Measurements from ENCODE around the gene SSNA1. TPM values are rescaled to one million over a fixed set of nuclear protein-coding genes. Genes with fewer than 3 reads are reported as not detected.
"Not testable (repeated sequence)": the region's sequence is repeated elsewhere in the genome, so short reads cannot be mapped to it uniquely, and the experiment has no call there.

SSNA1 gene
- total and polyA plus RNA-seq, 5 donors from 2014 or later, result 54.3 to 150 (median 124) TPM

DNA sequence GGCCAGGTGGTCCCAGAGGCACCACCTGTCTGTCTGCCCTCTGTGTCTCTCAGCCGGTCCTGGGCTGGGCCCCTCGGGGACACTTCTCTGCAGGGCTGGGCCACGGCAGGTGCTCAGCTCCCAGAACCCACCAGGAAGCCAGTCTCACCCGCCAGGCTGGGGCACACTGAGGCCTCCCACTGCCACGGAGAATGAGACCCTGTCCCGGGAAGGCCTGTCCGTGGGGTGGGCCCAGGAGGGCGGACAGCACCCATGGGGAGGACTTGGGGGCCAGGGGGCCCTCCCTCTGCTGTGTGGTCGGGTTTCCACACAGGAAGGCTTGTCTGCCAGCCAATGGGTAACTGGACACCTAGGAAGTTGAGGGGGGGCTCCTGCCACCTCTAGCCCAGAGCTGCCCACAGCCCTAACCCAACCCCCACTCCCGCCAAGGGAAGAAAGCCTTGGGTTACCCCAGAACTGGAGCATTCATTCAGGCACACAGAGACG, 48.5 kb downstream of the SSNA1 start:
- H3K36me3 ChIP-seq (ENCODE audit: control insufficient read depth, insufficient read depth, low read length), result no peaks in the 10 kb centered on the region
- H3K27me3 ChIP-seq (ENCODE audit: control insufficient read depth, insufficient read depth, low read length), result no peaks in the 10 kb centered on the region
- no peak overlapping the region for H3K4me3 ChIP-seq (ENCODE audit: low read depth, low read length)
- no peaks in the 10 kb centered on the region for H3K9me3 ChIP-seq (ENCODE audit: control insufficient read depth in 2 of 2, low read length in 2 of 2)
- no peak overlapping the region for H3K27ac ChIP-seq (ENCODE audit: insufficient read depth, low read length, poor library complexity, severe bottlenecking)
- DNase-seq (no peak), ATAC-seq (ENCODE audit: low read depth in 2 of 2) (no peak)
- Mint-ChIP-seq H3K4me1 (peaks cover 0 to 26% (median 7%) of the 10 kb centered on the region in 4 donors), H3K36me3 (no peaks in the 10 kb centered on the region), H3K9me3 (no peaks in the 10 kb centered on the region), H3K4me3 (peak overlapping the region in 1 of 4 donors; percentile 25), H3K27ac (no peak overlapping the region), H3K27me3 (peaks cover 6% of the 10 kb centered on the region)
- peaks cover 49% of the 10 kb centered on the region for H3K4me1 ChIP-seq (ENCODE audit: control insufficient read depth, insufficient read depth, low read length, poor library complexity, severe bottlenecking)

DNA sequence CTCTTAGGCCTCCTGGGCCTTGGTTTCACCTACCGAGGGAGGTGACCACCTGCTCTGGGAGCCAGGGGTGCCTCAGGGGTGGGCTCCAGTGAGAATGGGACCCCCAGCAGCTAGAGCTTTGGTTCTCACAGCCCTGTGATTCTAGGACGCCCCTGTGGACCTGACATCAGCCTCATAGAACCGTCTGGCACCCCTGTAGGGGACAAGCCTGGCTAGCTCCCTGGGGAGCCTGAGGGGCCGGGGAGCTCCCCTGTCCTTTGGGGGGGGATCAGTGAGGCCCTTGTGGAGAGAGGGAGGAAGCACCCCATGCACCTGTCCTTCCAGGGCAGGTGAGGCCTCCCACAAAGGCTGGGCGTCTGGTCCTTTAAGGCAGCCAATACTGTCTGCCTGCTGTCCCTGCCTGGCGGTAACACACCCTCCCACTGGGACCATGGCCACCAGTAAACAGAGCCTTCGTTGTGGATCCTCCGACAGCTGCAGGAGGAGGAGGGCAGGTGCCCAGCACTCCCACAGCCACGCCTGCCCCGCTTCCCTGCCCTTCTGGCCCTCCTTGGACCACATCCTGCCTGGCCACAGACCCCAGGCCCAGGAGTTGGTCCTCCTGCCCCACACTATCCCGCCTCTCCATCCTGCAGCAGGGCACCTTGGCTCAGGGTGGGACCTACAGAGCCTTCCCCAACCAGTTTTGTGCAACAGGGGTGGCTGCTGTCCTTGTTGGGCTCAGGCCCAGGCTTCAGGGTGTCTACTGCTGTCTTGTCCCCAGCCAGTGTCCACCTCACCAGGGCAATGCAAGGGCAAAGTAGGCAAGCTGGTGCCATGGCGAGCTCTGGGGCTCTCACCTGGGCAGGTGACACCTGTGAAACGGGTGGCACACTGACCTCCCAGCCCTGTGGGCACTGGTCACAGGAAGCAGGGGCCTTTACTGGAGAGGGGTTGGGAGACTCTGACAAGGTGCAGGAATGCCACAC, 49.6 kb downstream of the SSNA1 start:
- H3K4me1 ChIP-seq (ENCODE audit: control insufficient read depth, insufficient read depth, low read length, poor library complexity, severe bottlenecking), result peaks cover 58% of the 10 kb centered on the region
- H3K27ac Mint-ChIP-seq, result no peak overlapping the region
- H3K9me3 Mint-ChIP-seq, result no peaks in the 10 kb centered on the region

DNA sequence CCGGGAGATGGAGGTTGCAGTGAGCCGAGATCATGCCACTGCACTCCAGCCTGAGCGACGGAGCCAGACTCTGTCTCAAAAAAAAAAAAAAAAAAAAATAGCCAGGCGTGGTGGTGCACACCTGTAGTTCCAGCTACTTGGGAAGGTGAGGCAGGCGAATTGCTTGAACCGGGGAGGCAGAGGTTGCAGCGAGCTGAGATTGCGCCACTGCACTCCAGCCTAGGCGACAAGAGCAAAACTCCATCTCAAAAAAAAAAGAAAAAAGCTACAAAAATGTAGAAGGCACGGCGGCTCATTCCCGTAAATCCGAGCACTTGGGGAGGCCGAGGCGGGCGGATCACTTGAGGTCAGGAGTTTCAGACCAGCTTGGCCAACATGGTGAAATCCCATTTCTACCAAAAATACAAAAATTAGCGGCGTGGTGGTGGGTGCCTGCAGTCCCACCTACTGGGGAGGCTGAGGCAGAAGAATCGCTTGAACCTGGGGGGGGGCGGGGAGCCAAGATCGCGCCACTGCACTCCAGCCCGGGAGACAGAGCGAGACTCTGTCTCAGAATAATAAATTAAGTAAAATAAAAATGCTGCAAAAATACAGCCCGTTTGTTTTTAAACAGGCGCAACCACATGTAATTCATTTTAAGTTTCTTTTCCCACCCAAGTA, 51.2 kb downstream of the SSNA1 start:
- H3K9me3 Mint-ChIP-seq; ATAC-seq (ENCODE audit: low read depth in 2 of 2); H3K36me3 ChIP-seq (ENCODE audit: control insufficient read depth, insufficient read depth, low read length); H3K9me3 ChIP-seq (ENCODE audit: control insufficient read depth in 2 of 2, low read length in 2 of 2); H3K36me3 Mint-ChIP-seq; H3K27me3 Mint-ChIP-seq; H3K27me3 ChIP-seq (ENCODE audit: control insufficient read depth, insufficient read depth, low read length): not testable (repeated sequence)
- H3K4me1 ChIP-seq (ENCODE audit: control insufficient read depth, insufficient read depth, low read length, poor library complexity, severe bottlenecking), result peaks cover 61% of the 10 kb centered on the region
- Mint-ChIP-seq H3K27ac (peak overlapping the region in 1 of 3 donors; percentile 56), H3K4me3 (peak overlapping the region; percentile 69 to 81 (median 79)), H3K4me1 (peaks cover 0 to 44% (median 15%) of the 10 kb centered on the region in 4 donors)
- H3K27ac ChIP-seq (ENCODE audit: insufficient read depth, low read length, poor library complexity, severe bottlenecking), result peak overlapping the region; percentile 88
- peak in 1 of 3 donors; percentile 29 for DNase-seq
- peak overlapping the region; percentile 55 for H3K4me3 ChIP-seq (ENCODE audit: low read depth, low read length)

More for the DNA sequence above, 49.6 kb downstream of the SSNA1 start:
- Histone ChIP-seq H3K27ac (ENCODE audit: insufficient read depth, low read length, poor library complexity, severe bottlenecking) (no peak overlapping the region), H3K36me3 (ENCODE audit: control insufficient read depth, insufficient read depth, low read length) (peaks cover 4% of the 10 kb centered on the region), H3K4me3 (ENCODE audit: low read depth, low read length) (no peak overlapping the region), H3K27me3 (ENCODE audit: control insufficient read depth, insufficient read depth, low read length) (no peaks in the 10 kb centered on the region), H3K9me3 (ENCODE audit: control insufficient read depth in 2 of 2, low read length in 2 of 2) (no peaks in the 10 kb centered on the region)
- H3K4me3 Mint-ChIP-seq, result peak overlapping the region in 3 of 4 donors; percentile 35 to 72 (median 58)
- peaks cover 6% of the 10 kb centered on the region for H3K27me3 Mint-ChIP-seq
- H3K4me1 Mint-ChIP-seq, result peaks cover 0 to 36% (median 14%) of the 10 kb centered on the region in 4 donors
- H3K36me3 Mint-ChIP-seq, result peaks cover 8% of the 10 kb centered on the region
- ATAC-seq (ENCODE audit: low read depth in 2 of 2) (no peak), DNase-seq (no peak)

Other genes starting within 250 kb of the SSNA1 start
Only the 30 nearest of the 33 such genes appear.
- 15.4 TPM for gene PTGDS, start 211.2 kb upstream of the SSNA1 start, total RNA-seq
- gene PTGDS, start 211.2 kb upstream of the SSNA1 start, polyA plus RNA-seq, result under 1 TPM in 1 of 4 donors, not detected in 3; 0.47 TPM
- gene LCNL1, start 205.7 kb upstream of the SSNA1 start, total RNA-seq, result not detected
- gene LCNL1, start 205.7 kb upstream of the SSNA1 start, polyA plus RNA-seq, result not detected
- 83.3 TPM for gene PAXX, start 196.3 kb upstream of the SSNA1 start, total RNA-seq
- gene PAXX, start 196.3 kb upstream of the SSNA1 start, polyA plus RNA-seq, result 10 to 100 TPM; 46.7 to 67.5 (median 66.0) TPM
- gene CLIC3, start 192.1 kb upstream of the SSNA1 start, total RNA-seq, result 1.0 TPM
- gene CLIC3, start 192.1 kb upstream of the SSNA1 start, polyA plus RNA-seq, result 1 to 10 TPM in 3 of 4 donors, under 1 TPM in 1; 0.38 to 4.5 (median 2.9) TPM
- gene ABCA2, start 160.4 kb upstream of the SSNA1 start, total RNA-seq, result 135 TPM
- gene ABCA2, start 160.4 kb upstream of the SSNA1 start, polyA plus RNA-seq, result 1 to 10 TPM; 3.8 to 4.5 (median 4.3) TPM
- 15.2 TPM for gene FUT7, start 156.6 kb upstream of the SSNA1 start, total RNA-seq
- 10 to 100 TPM; 31.8 to 79.0 (median 42.9) TPM for gene FUT7, start 156.6 kb upstream of the SSNA1 start, polyA plus RNA-seq
- 106 TPM for gene NPDC1, start 142.5 kb upstream of the SSNA1 start, total RNA-seq
- gene NPDC1, start 142.5 kb upstream of the SSNA1 start, polyA plus RNA-seq, result 10 to 100 TPM in 2 of 4 donors, 1 to 10 TPM in 2; 4.2 to 15.3 (median 9.2) TPM
- not detected for gene ENTPD2, start 134.6 kb upstream of the SSNA1 start, total RNA-seq
- gene ENTPD2, start 134.6 kb upstream of the SSNA1 start, polyA plus RNA-seq, result not detected
- 1.2 TPM for gene SAPCD2, start 118.1 kb upstream of the SSNA1 start, total RNA-seq
- under 1 TPM; 0.09 to 0.62 (median 0.18) TPM for gene SAPCD2, start 118.1 kb upstream of the SSNA1 start, polyA plus RNA-seq
- 14.8 TPM for gene UAP1L1, start 111.2 kb upstream of the SSNA1 start, total RNA-seq
- gene UAP1L1, start 111.2 kb upstream of the SSNA1 start, polyA plus RNA-seq, result 1 to 10 TPM; 1.3 to 3.6 (median 1.7) TPM
- 71.3 TPM for gene MAN1B1, start 101.7 kb upstream of the SSNA1 start, total RNA-seq
- 10 to 100 TPM; 42.1 to 53.5 (median 45.7) TPM for gene MAN1B1, start 101.7 kb upstream of the SSNA1 start, polyA plus RNA-seq
- gene DPP7, start 73.9 kb upstream of the SSNA1 start, total RNA-seq, result 343 TPM
- gene DPP7, start 73.9 kb upstream of the SSNA1 start, polyA plus RNA-seq, result 100 to 1,000 TPM; 119 to 164 (median 153) TPM
- not detected for gene GRIN1, start 49.5 kb upstream of the SSNA1 start, total RNA-seq
- gene GRIN1, start 49.5 kb upstream of the SSNA1 start, polyA plus RNA-seq, result not detected
- not detected for gene LRRC26, start 18.6 kb upstream of the SSNA1 start, total RNA-seq
- not detected for gene LRRC26, start 18.6 kb upstream of the SSNA1 start, polyA plus RNA-seq
- not detected for gene TMEM210, start 16.6 kb upstream of the SSNA1 start, total RNA-seq
- not detected for gene TMEM210, start 16.6 kb upstream of the SSNA1 start, polyA plus RNA-seq
- 127 TPM for gene ANAPC2, start 116 bp upstream of the SSNA1 start, total RNA-seq
- 1 to 10 TPM; 7.5 to 8.7 (median 8.0) TPM for gene ANAPC2, start 116 bp upstream of the SSNA1 start, polyA plus RNA-seq
- gene TPRN, start 12.1 kb downstream of the SSNA1 start, total RNA-seq, result 5.9 TPM
- gene TPRN, start 12.1 kb downstream of the SSNA1 start, polyA plus RNA-seq, result under 1 TPM; 0.27 to 0.91 (median 0.43) TPM
- gene TMEM203, start 17.0 kb downstream of the SSNA1 start, total RNA-seq, result 20.7 TPM
- 100 to 1,000 TPM; 116 to 148 (median 132) TPM for gene TMEM203, start 17.0 kb downstream of the SSNA1 start, polyA plus RNA-seq
- gene NDOR1, start 17.0 kb downstream of the SSNA1 start, total RNA-seq, result 30.0 TPM
- 1 to 10 TPM; 3.9 to 7.6 (median 5.0) TPM for gene NDOR1, start 17.0 kb downstream of the SSNA1 start, polyA plus RNA-seq
- gene RNF208, start 33.6 kb downstream of the SSNA1 start, total RNA-seq, result 1.2 TPM
- gene RNF208, start 33.6 kb downstream of the SSNA1 start, polyA plus RNA-seq, result not detected
- not detected for gene CYSRT1, start 36.5 kb downstream of the SSNA1 start, total RNA-seq
- not detected for gene CYSRT1, start 36.5 kb downstream of the SSNA1 start, polyA plus RNA-seq
- gene RNF224, start 38.8 kb downstream of the SSNA1 start, total RNA-seq, result not detected
- not detected for gene RNF224, start 38.8 kb downstream of the SSNA1 start, polyA plus RNA-seq
- not detected for gene SLC34A3, start 42.2 kb downstream of the SSNA1 start, total RNA-seq
- gene SLC34A3, start 42.2 kb downstream of the SSNA1 start, polyA plus RNA-seq, result not detected
- 100 TPM for gene TUBB4B, start 52.6 kb downstream of the SSNA1 start, total RNA-seq
- 10 to 100 TPM; 56.7 to 87.4 (median 71.8) TPM for gene TUBB4B, start 52.6 kb downstream of the SSNA1 start, polyA plus RNA-seq
- not detected for gene STPG3, start 62.6 kb downstream of the SSNA1 start, total RNA-seq
- not detected for gene STPG3, start 62.6 kb downstream of the SSNA1 start, polyA plus RNA-seq
- 46.4 TPM for gene NELFB, start 66.7 kb downstream of the SSNA1 start, total RNA-seq
- 10 to 100 TPM; 22.3 to 27.1 (median 23.7) TPM for gene NELFB, start 66.7 kb downstream of the SSNA1 start, polyA plus RNA-seq
- 6.1 TPM for gene TOR4A, start 89.0 kb downstream of the SSNA1 start, total RNA-seq
- gene TOR4A, start 89.0 kb downstream of the SSNA1 start, polyA plus RNA-seq, result 1 to 10 TPM; 2.6 to 4.2 (median 3.5) TPM
- 1.6 TPM for gene NRARP, start 113.6 kb downstream of the SSNA1 start, total RNA-seq
- not detected for gene NRARP, start 113.6 kb downstream of the SSNA1 start, polyA plus RNA-seq
- 27.3 TPM for gene EXD3, start 234.5 kb downstream of the SSNA1 start, total RNA-seq
- 1 to 10 TPM; 4.7 to 7.2 (median 5.7) TPM for gene EXD3, start 234.5 kb downstream of the SSNA1 start, polyA plus RNA-seq
- gene NOXA1, start 234.7 kb downstream of the SSNA1 start, total RNA-seq, result 3.8 TPM
- gene NOXA1, start 234.7 kb downstream of the SSNA1 start, polyA plus RNA-seq, result 1 to 10 TPM in 2 of 4 donors, under 1 TPM in 2; 0.83 to 3.3 (median 1.4) TPM

Measured in CD4-positive, CD25-positive, alpha-beta regulatory T cell (primary cell).